NCI-H460 (cell line): ENCODE results near the gene KLHDC7B. TPM values are rescaled to one million over a fixed set of nuclear protein-coding genes. Genes with fewer than 3 reads are reported as not detected.
A peak's percentile ranks its signal among the peaks of the same experiment; 100 is the strongest.

Experiments
- DNase-seq: peaks from one replicate; pipeline ENCODE4 v3.0.0-alpha.2; 2016; ENCODE audit warnings: low read depth; ENCODE audit errors: extremely low read depth
- polyA plus RNA-seq: library from polyadenylated mRNA; depleted of rRNA; stranded (reverse); fragments of >200 nt; gene quantifications from 2 replicates; pipeline ENCODE4 v1.2.3, GENCODE V29; 2014; cell fraction: nucleus; rRNA removed
- total RNA-seq: library from RNA; depleted of rRNA; stranded (reverse); fragments of >200 nt; shearing (Covaris generic); gene quantifications from 2 replicates; pipeline ENCODE4 v1.2.3, GENCODE V29; 2014; rRNA removed

KLHDC7B gene
- 1.6 and 2.1 TPM in 2 replicates for total RNA-seq
- polyA plus RNA-seq: 0.24 and 2.2 TPM in 2 replicates

- peak; percentile 75 for DNase-seq
Observed at GRCh38 chr22:50545522-50546325, at the start of gene KLHDC7B. Gene KLHDC7B, plus strand, starts transcription at chr22:50545899. Its CDS starts 345 bp downstream, at chr22:50546244.

GRCh38 chr22:50497093-50497492 lies 48.6 kb upstream of the KLHDC7B start:
- no peak for DNase-seq

GRCh38 chr22:50498322-50498890 lies 47.3 kb upstream of the KLHDC7B start:
- DNase-seq: peak; percentile 61

GRCh38 chr22:50500452-50500851 lies 45.2 kb upstream of the KLHDC7B start:
- no peak for DNase-seq

GRCh38 chr22:50502096-50502495 lies 43.6 kb upstream of the KLHDC7B start:
- DNase-seq: no peak

GRCh38 chr22:50502628-50503474 lies 42.8 kb upstream of the KLHDC7B start:
- no peak for DNase-seq

GRCh38 chr22:50503475-50504145 lies 42.1 kb upstream of the KLHDC7B start:
- DNase-seq: no peak

GRCh38 chr22:50504369-50505211 lies 41.1 kb upstream of the KLHDC7B start:
- no peak for DNase-seq

GRCh38 chr22:50505276-50505775 lies 40.4 kb upstream of the KLHDC7B start:
- DNase-seq: no peak

GRCh38 chr22:50505776-50506610 lies 39.7 kb upstream of the KLHDC7B start:
- DNase-seq: no peak

- DNase-seq: no peak
Observed at GRCh38 chr22:50506611-50507420, 38.9 kb upstream of the KLHDC7B start.

- DNase-seq: no peak
Observed at GRCh38 chr22:50507421-50507990, 38.2 kb upstream of the KLHDC7B start, which contains the start of gene LMF2. Gene LMF2, minus strand, starts transcription at chr22:50507702. Its CDS starts 27 bp downstream, at chr22:50507675.

- DNase-seq: peak; percentile 91
Observed at GRCh38 chr22:50507991-50508884, 37.5 kb upstream of the KLHDC7B start, which contains the start of gene NCAPH2. Gene NCAPH2, plus strand, starts transcription at chr22:50508224. Its CDS starts 114 bp downstream, at chr22:50508338.

GRCh38 chr22:50508897-50509296 lies 36.8 kb upstream of the KLHDC7B start:
- DNase-seq: no peak

- no peak for DNase-seq
Observed at GRCh38 chr22:50513175-50513574, 32.5 kb upstream of the KLHDC7B start.

GRCh38 chr22:50516068-50516467 lies 29.6 kb upstream of the KLHDC7B start:
- DNase-seq: no peak
